Measurements from ENCODE around the gene CDKN3.
"Not testable (repeated sequence)": the region's sequence is repeated elsewhere in the genome, so short reads cannot be mapped to it uniquely, and the experiment has no call there.

Gene CDKN3

DNA sequence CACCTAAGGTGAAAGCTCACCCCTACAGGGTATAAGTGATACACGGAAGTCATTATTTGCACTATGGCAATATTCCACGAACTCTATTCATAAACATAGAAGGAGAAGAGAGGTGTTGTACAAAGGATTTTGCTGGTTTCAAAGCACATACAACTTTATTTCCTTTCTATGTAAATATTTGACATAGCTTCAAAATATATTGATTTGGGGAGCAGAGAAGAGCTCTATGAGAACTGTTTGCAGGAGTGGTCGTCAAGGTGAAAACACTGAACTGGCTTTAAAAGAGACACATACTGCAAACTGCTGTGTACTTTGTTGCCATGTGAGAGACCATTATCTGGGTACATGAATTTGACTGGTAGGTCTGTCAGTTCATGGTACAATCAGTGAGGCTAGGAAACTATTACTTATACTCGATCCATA is 27.7 kb downstream of the CDKN3 start:
- no peak for DNase-seq (ENCODE audit: low spot score)

- no peak for DNase-seq (ENCODE audit: low spot score)
Observed at GRCh38 chr14:54425068-54425467, 28.3 kb downstream of the CDKN3 start.

DNA sequence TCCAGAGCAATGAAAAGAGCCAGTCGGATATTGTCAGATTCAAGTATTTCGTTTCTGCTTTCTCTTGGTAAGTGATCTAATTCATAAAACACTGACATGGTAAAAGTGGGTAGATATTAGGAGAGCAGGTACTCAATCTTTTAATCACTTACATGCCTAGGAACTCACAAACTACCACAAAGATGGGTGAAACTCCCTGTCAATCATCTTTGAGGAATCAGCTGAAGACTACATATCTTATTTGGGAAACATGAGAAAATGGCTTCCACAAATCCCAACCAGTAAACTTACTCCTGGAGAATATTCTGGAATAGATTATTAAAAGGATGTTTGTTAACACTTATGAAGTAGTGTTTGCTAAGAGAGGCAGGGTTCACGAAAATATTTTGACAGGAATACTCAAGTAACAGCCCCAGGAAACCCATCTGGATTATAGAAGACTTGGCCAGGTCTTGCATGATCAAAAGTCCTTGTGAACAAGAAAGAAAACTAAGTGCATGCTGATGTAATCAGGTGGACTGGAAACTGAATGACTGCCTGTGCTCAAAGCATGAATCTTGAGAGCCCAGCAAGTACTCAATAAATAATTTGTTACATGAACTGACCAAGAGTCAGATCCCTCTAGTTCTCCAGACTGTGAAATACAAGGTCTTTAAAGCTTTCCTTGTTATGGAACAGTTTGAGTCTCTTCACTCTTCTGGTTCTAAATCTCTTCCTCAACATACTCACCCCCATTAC is 28.9 kb downstream of the CDKN3 start:
- no peak for DNase-seq (ENCODE audit: low spot score)

DNA sequence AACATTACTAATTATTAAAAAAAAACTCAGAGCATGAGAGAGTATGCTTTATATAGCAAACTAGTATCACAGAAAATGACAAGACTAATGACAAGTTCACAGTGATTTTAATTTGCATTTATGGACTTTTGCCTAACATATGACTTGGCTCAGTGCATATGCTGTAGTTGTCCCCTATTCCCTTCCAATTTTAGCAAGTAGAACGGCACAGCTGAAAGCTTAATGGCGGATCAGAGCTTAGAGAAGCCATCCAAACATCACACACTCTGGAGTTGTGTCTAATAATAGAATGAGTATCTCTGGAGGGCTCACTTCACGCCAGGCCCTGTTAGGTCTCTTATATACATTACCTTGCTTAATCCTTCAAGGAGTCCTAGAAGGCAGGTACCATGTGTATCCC is 31.1 kb downstream of the CDKN3 start:
- no peak for DNase-seq (ENCODE audit: low spot score)

GRCh38 chr14:54428527-54428926 is 31.7 kb downstream of the CDKN3 start:
- no peak for DNase-seq (ENCODE audit: low spot score)

DNA sequence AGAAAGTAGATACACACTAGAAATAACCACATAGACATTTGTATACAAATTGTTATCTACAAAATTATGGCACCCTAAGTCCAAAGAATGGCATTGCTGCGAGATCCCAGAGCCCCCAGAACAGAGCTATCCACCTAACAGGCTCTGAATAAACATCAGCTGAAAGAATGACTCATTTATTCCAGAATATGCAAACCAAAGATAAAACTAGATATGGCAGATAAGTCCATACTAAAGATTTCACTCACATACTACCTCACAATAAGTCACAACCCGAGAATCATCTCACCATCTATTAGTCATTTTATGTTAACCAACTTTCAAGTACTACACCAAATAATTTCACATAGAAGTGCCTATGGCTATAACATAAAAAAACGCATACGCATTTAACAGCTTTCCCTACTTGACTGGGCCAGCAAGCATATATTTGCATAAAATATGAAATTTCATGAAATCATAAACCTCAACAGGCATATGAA is 38.7 kb downstream of the CDKN3 start:
- no peak for DNase-seq (ENCODE audit: low spot score)

- DNase-seq (ENCODE audit: low spot score), result not testable (repeated sequence)
Observed at GRCh38 chr14:54437954-54438353, 41.1 kb downstream of the CDKN3 start.

- DNase-seq (ENCODE audit: low spot score), result no peak
Observed at GRCh38 chr14:54438703-54439102, 41.9 kb downstream of the CDKN3 start.

- DNase-seq (ENCODE audit: low spot score), result no peak
Observed at GRCh38 chr14:54440037-54440436, 43.2 kb downstream of the CDKN3 start.

- DNase-seq (ENCODE audit: low spot score), result peak; percentile 15
Observed at GRCh38 chr14:54440476-54440872, 43.7 kb downstream of the CDKN3 start.

- peak; percentile 93 for DNase-seq (ENCODE audit: low spot score)
Observed at GRCh38 chr14:54440873-54441868, 44.4 kb downstream of the CDKN3 start, which contains the start of gene CNIH1. CNIH1 (minus strand) TSS chr14:54441374; CDS start chr14:54441327, 47 bp downstream.

DNA sequence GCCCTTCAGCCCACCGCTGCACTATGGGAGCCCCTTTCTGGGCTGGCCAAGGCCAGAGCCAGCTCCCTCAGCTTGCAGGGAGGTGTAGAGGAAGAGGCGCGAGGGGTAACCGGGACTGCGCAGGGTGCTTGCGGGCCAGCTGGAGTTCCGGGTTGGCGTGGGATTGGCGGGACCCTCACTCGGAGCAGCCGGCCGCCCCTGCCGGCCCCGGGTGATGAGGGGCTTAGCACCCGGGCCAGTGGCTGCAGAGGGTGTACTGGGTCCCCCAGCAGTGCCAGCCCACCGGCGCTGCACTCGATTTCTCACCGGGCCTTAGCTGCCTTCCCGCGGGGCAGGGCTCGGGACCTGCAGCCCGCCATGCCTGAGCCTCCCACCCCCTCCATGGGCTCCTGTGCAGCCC is 46.2 kb downstream of the CDKN3 start:
- DNase-seq (ENCODE audit: low spot score), result not testable (repeated sequence)

GRCh38 chr14:54443981-54444380 is 47.2 kb downstream of the CDKN3 start:
- no peak for DNase-seq (ENCODE audit: low spot score)

DNA sequence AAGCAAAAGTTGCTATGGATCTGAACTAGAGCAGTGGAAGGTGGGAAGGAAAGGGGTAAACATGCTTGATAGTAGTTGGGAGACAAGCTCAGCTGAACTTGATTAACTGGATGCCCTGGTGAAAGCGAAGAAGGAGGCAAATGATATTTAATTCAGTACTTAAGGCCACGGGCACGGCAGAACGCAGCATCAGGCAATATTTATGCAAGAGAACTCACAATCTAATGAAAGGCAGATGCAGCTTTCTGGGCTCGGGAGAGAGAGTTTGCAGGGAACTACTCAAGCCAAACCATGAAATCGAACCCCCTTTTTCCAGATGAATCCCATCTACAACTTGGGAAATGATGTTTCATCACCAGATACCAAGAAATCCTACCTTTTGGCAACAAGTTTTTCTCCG is 47.9 kb downstream of the CDKN3 start:
- DNase-seq (ENCODE audit: low spot score), result no peak

DNA sequence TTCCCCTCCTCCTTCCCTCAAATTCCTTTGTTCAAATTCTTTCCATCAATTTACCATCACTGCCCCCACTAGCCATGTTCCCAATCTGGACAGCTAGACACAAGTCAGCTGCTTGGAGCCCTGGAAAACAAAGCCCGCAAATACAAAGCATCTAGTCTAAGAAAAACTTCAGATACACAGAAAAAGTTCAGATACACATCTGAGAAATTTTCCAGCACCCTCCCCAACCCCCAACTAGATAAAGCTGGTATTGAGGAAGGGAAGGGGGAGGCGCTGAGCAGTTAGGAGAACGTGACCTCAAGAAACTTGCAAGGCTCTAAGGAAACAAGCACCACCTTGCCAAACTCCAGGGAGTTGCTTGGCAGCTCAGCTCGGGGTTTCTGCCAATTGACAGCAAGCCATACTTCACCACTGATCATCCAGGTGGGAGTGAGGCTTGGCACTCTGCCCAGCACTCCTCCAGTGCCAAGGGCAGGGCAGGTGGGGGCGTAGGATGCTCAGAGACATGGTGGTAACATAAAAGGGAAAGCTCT is 49.4 kb downstream of the CDKN3 start:
- peak; percentile 5 for DNase-seq (ENCODE audit: low spot score)

GRCh38 chr14:54447231-54447692 is 50.5 kb downstream of the CDKN3 start:
- DNase-seq (ENCODE audit: low spot score), result no peak

- no peak for DNase-seq (ENCODE audit: low spot score)
Observed at GRCh38 chr14:54450535-54450934, 53.7 kb downstream of the CDKN3 start.

DNA sequence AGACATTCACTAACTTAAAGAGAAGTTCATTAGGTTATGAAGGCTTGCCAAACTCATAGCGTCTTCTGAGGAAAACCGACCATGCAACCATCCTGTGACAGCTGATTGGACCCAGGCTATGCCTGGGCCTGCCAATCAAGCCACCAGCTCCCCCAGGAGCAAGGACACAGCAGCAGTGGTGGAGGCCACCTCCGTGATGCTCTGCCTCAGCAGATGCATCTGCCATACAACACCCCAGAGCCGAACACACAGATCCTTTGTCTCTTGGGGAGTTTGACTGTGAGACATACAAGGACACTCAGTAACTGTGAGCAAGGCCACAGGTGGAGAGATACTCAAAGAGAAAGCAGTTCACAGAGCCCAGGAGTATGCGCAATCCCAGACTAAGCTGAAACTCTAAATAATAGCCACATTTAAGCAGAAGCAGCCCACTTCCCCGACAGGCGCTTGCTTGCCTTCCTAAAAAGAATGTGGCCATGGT is 54.4 kb downstream of the CDKN3 start:
- DNase-seq (ENCODE audit: low spot score), result no peak

GRCh38 chr14:54451961-54452360 is 55.2 kb downstream of the CDKN3 start:
- DNase-seq (ENCODE audit: low spot score), result no peak

DNA sequence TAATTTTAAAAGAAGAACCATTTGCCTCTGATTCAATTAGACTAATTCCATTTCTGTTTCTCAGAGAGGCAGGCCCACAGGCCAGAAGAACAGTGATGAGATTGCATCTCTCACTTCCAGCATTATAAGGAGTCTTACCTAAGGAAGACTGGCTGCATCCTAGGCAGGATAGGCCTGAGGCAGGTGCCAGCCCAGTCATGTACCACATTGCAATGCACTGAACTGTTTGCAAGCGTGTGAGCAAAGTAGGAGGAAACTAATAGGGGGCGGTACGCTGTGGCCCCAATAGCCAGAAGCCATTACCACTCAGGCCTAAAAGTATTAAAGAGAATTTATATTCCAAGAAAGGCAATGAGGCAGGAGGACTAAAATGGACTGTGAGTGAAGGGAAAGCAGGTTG is 56.4 kb downstream of the CDKN3 start:
- no peak for DNase-seq (ENCODE audit: low spot score)

DNA sequence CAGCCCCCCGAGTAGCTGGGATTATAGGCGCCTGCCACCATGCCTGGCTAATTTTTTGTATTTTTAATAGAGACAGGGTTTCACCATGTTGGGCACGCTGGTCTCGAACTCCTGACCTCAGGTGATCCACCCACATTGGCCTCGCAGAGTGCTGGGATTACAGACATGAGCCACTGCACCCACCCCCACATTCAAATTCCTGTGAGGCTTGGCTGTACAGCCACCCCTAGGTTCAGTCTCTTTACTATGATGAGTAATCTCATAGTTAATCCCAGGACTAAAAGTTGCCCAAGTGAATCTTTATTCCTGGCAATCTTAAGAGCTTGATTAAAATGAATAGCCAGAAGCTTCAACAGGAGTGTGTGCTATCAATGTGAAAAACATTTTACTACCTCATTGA is 57.2 kb downstream of the CDKN3 start:
- DNase-seq (ENCODE audit: low spot score), result peak; percentile 25

GRCh38 chr14:54455363-54455762 is 58.6 kb downstream of the CDKN3 start:
- DNase-seq (ENCODE audit: low spot score), result no peak

All from kidney tubule cell (primary cell).